Tongue (tissue), 2 donors: ENCODE data around the gene PHOX2A. TPM values are rescaled to one million over a fixed set of nuclear protein-coding genes. Genes with fewer than 3 reads are reported as not detected.
A peak's percentile ranks its signal among the peaks of the same experiment; 100 is the strongest.
"Not testable (repeated sequence)": the region's sequence is repeated elsewhere in the genome, so short reads cannot be mapped to it uniquely, and the experiment has no call there.

Experiments used
- DNase-seq: peaks from one replicate; pipeline ENCODE4 v3.0.0-alpha.2; 2015
- total RNA-seq: library from RNA; depleted of rRNA; stranded (reverse); fragments of >200 nt; gene quantifications from one replicate; pipeline ENCODE4 v1.2.3, GENCODE V29; 2014

The PHOX2A gene
- total RNA-seq, 1 donor from 2014 or later: not detected

DNA sequence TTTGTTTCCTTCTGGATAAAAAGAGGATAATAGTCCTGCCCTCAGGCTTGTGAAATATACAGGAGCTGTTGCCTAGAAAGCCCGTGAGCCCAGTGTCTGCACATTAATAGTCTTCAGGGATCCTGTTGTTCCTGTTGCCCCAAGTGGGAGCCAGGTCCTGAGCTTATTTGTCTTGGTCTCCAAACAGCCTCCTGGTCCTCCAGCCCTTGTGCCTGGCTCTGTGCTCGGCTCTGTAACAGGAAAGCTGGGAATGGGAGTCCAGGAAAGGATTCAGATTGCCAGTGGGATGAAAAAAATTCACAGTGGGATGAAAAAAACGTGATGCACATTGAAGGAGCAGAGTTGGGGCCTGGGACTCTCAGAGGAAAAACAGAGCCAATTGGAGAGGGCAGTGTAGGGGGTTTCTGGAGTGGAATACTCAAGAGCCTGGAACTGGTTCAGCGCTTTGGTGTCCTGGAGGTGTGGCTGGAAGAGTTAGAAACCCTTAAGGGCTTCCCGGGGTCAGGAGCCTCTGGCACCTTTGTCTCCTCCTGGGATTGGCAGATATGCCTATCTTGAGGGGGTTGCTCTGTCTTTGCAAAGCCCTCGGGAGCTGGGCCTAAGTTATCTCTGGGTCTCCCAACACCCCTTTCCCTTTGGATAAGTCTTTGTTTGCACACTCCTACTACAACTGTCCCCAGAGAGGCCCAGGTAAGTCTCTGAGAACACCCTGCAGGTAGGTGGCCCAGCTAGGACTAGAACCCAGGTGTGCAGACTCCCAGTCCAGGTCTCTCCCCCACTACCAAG lies 21.7 kb downstream of the PHOX2A start:
- no peak for DNase-seq

DNA sequence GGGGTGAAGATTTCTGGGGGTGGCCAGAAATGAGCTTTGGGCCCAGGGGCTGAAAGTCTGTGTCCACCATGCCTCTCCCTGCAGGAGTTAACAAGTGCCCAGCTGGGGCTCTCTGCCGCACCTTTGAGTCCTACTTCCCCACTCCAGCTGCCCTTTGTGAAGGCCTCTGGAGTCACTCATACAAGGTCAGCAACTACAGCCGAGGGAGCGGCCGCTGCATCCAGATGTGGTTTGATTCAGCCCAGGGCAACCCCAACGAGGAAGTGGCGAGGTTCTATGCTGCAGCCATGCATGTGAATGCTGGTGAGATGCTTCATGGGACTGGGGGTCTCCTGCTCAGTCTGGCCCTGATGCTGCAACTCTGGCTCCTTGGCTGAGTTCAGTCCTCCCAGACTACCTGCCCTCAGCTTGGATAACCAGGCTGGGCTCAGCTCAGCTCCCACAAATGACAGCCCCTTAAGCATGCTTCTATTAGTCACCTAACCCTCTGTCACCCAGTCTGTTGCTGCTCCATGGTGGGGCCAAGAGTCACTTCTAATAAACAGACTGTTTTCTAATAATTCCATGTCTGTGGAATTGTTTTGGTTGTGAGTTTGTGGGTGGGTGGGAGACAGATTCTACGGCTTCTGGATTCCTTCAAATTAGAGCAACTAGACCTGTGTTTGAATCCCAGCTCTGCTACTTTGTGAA lies 22.4 kb downstream of the PHOX2A start:
- DNase-seq: no peak

DNA sequence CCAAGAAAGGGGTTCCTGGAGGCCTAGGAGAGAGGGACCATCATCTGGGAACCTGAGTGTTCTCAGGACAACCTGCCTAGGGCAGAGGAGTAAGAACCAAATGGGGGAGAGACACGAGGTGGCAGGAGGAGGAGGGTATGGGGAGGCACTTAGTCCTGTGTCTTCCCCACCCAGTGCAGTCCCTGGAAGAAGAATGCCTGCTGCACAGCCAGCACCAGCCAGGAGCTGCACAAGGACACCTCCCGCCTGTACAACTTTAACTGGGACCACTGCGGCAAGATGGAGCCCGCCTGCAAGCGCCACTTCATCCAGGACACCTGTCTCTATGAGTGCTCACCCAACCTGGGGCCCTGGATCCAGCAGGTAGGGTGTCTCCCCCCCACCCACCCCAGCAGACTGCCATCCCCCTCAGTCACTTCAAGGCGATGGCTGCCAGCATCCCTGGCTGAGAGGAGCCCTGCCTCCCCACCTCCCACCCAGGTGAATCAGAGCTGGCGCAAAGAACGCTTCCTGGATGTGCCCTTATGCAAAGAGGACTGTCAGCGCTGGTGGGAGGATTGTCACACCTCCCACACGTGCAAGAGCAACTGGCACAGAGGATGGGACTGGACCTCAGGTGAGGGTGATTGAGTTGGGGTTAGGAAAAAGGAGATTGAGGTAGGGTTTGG lies 23.1 kb downstream of the PHOX2A start:
- no peak for DNase-seq

DNA sequence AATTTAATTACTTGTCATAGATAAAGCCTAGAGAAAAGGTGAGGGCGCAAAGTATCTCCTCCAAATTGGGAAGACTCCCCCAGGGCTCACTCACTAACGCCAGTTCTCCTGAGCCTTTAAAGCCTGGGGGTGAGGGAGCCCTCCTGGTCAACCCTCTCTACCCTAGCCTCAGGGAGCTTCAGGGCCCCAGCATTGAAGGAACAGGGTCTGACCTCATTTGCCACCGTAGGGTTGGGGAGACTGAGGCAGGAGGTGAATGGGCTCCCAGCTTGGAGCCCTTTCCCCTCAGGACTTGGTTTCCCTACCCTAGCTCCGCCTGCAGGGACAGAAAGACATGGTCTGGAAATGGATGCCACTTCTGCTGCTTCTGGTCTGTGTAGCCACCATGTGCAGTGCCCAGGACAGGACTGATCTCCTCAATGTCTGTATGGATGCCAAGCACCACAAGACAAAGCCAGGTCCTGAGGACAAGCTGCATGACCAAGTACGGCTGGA lies 25.7 kb downstream of the PHOX2A start:
- no peak for DNase-seq

DNA sequence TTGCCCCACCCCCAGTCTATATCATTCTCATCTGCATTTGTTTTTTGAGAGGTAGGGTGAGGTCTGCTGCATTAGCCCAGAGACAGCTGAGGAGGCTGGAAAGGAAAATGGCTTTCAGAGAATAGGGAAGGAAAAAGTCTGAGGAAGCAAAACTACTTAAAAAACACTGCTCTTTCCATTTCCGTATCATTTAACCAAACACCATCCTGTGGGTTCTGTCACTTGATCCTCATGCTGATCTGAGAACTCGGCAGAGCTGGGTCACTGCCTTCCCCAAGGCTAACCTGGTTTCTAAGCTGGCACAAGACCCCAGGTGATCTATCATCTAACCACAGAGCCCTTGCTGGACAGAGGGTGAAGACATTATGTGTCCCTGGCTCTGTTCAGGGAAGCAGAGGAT lies 26.1 kb downstream of the PHOX2A start:
- no peak for DNase-seq

DNA sequence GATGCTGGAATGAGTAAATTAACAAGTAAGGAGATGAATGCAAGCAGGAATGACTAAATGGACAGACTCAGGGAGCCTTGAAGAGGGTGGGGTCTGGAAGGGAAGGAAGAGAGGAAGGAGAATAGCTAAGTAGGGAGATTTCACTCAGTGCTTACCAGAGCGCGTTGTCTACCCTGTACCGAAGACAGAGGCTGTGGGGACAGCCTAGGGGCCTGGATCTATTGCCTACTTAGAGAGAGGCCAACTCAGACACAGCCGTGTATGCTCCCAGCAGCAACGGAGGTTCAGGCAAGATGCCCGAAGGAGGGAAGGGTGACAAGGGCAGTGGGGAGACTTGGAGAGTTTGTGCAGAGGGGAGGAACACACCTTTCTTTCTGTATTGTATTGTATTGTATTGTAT lies 27.3 kb downstream of the PHOX2A start, which contains the start of gene FOLR2:
Gene FOLR2 (plus strand): TSS at position 157 of the 400 bp plus-strand sequence. CDS start 1,791 bp downstream, outside the sequence.
- DNase-seq: no peak

DNA sequence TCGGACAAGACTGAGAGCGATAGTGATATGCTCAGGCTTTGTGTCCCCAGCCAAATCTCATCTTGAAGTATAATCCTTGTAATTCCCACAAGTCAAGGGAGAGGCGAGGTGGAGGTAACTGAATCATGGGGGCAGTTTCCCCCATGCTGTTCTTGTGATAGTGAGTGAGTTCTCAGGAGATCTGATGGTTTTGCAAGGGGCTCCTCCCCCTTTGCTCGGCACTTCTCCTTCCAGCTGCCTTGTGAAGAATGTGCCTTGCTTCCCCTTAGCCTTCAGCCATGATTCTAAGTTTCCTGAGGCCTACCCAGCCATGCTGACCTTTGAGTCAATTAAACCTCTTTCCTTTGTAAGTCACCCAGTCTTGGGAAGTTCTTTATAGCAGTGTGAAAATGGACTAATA lies 34.9 kb downstream of the PHOX2A start:
- DNase-seq: no peak

DNA sequence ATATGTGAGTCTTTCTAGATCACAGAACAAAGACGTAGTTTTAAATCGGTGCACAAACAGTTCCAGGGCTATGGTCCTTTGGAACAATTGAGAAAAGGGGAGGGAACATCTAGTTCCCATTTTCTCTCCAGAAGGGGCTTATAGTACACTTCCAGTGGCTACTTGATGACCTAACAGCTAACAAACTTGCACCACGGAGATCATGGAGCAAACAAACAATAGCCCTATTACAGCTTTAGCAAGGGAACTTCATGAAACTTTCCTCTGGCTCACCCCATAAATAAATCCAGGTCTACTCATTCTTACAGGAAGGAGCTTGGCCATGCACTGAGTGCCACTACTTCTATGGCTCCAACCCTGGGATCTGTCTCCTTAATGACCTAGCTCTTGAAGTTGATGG lies 35.7 kb downstream of the PHOX2A start:
- no peak for DNase-seq

DNA sequence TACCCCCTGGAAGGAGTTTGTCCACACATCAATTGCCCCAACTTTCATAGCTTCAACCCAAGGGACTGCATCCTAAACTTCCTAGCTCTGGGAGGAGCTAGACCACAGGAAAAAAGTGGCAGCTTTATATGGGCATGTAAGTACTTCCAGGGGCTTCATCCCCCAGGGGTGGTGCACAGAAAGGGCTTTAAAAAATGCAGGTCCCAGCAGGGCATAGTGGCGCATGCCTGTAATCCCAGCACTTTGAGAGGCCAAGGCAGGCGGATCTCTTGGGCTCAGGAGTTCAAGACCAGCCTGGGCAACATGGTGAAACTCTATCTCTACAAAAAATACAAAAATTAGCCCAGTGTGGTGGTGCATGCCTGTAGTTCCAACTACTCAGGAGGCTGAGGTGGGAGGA lies 37.2 kb downstream of the PHOX2A start:
- DNase-seq: not testable (repeated sequence)

DNA sequence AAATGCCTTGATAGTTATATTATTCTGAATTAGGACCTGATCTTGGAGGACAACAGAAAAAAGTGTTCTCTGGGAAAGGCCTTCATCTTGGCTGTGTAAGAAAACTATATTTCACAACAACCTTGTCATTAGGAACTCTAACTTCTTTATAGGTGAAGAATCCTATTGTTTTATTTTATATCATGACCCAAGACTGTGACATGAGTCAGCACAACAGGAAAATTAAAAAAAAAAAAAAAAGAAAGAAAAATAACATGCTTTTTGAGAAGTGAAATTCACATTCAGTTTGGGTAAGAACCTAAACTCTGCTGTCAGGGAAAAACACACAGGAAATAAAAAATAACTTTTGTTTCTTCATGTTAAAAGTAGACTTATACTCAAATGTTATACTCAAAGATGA lies 39.1 kb downstream of the PHOX2A start:
- DNase-seq: no peak

DNA sequence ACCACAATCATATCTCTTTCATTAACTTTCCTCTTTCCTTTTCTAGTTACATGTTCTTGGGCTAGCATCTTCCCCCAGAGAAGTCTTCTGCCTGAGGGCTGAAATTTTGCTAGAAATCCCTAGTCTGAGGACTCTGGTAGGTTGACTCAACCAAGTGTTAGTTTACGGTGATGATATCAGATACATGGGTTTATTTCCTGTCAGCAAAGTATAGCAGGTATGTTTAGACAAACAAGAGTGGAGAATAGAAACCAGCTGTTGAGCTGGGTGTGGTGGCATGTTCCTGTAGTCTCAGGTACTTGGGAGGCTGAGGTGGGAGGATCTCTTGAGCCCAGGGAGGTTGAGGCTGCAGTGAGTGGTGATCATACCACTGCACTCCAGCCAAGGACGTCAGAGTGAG lies 40.8 kb downstream of the PHOX2A start:
- DNase-seq: no peak

DNA sequence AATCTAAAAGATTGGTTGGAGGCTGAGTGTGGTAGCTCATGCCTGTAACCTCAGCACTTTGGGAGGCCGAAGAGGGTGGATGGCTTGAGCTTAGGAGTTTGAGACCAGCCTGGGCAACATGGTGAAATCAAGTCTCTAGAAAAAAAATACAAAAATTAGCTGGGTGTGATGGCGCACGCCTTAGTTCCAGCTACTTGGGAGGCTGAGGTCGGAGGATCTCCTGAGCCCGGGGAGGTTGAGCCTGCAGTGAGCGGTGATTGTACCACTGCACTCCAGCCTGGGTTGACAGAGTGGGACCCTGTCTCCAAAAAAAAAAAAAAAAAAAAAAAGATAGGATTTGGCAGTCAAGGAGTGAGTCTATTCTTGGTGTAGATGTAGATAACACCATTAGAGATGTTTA lies 41.4 kb downstream of the PHOX2A start:
- DNase-seq: no peak

DNA sequence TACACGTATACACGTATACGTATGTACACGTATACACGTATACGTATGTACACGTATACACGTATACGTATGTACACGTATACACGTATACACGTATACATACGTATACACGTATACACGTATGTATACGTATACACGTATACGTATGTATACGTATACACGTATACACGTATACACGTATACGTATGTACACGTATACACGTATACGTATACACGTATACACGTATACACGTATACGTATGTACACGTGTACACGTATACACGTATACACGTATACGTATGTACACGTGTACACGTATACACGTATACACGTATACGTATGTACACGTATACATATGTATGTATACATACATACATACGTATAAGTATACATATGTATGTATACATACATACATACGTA lies 42.5 kb downstream of the PHOX2A start:
- DNase-seq: not testable (repeated sequence)

DNA sequence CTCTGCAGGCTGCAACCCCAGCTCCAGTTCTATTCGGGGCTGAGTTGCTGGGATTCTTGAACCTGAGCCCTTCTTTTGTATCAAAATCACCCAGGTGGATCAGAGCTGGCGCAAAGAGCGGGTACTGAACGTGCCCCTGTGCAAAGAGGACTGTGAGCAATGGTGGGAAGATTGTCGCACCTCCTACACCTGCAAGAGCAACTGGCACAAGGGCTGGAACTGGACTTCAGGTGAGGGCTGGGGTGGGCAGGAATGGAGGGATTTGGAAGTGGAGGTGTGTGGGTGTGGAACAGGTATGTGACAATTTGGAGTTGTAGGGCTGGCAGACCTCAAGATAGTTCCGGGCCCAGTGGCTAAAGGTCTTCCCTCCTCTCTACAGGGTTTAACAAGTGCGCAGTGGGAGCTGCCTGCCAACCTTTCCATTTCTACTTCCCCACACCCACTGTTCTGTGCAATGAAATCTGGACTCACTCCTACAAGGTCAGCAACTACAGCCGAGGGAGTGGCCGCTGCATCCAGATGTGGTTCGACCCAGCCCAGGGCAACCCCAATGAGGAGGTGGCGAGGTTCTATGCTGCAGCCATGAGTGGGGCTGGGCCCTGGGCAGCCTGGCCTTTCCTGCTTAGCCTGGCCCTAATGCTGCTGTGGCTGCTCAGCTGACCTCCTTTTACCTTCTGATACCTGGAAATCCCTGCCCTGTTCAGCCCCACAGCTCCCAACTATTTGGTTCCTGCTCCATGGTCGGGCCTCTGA lies 48.3 kb downstream of the PHOX2A start:
- no peak for DNase-seq

DNA sequence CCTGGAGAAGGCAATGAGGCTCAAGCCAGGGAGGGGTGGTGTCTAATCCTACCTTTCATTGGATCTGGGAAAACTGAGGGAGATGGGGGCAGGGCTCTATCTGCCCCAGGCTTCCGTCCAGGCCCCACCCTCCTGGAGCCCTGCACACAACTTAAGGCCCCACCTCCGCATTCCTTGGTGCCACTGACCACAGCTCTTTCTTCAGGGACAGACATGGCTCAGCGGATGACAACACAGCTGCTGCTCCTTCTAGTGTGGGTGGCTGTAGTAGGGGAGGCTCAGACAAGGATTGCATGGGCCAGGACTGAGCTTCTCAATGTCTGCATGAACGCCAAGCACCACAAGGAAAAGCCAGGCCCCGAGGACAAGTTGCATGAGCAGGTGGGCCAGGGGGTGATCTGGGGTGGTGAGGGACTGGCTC lies 52.0 kb downstream of the PHOX2A start, which contains the start of gene FOLR1:
Gene FOLR1 (plus strand): TSS at position 180 of the 421 bp plus-strand sequence. CDS start 34 bp downstream, at position 214.
- DNase-seq: peak; percentile 59

DNA sequence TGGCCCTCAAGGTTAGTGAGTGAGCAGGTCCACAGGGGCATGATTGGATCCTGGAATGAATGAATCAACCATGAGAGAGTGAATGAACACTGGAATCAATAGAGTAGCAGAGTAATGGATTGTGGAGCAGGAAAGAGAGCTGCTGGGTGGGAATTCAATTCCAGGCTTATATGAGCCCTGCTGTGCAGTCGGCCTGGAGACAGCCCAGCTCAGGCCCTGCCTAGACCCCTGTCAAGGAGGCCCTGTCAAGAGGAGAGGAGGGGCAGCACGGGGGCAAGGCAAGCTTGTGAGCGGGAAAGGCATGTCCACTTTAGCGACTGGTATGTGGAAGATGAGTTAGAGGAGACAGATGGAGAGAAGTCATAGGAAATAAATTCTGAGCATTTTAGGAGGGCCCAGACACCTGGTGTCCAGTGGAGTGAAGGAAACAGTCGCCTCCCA lies 53.3 kb downstream of the PHOX2A start:
- DNase-seq: peak; percentile 52

DNA sequence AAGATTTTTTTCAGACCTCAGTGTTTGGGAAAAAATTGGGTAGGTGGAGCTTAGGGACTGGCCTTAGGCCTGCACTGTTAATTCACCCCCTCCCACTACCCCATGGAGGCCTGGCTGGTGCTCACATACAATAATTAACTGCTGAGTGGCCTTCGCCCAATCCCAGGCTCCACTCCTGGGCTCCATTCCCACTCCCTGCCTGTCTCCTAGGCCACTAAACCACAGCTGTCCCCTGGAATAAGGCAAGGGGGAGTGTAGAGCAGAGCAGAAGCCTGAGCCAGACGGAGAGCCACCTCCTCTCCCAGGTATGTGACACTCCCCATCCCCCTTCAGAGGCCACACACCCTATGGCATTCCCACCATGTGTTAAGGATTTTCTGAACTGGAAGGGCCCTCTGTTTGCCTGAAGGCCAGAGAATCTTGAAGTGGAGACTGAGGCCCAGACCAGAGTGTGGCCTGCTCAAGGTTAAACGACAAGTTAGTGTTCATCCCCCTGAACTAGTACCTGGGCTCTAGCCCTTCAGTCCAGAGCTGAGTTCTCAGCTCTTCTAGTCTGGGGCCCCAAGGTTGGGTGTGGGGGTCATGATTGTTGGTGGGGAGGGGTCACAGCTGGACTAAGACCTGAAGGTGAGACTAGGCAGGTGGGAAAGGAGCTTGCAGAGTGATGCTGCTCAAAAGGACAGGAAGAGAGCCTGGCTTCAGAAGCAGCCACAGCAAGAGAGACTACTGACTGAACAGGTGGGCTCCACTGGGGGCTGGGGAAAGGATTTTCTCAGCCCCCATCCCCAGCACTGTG lies 54.3 kb downstream of the PHOX2A start:
- DNase-seq: peak; percentile 77
